HFFc6 (cell line): ENCODE measurements around the gene UQCRC1. TPM values are rescaled to one million over a fixed set of nuclear protein-coding genes. Genes with fewer than 3 reads are reported as not detected.

Source experiments
- DNase-seq: peaks from one replicate; pipeline ENCODE4 v3.0.0-alpha.2; 2018
- H3K27ac Mint-ChIP-seq: 2 replicates; pipeline ENCODE4 v1.8.0; 2020; ENCODE audit warnings: mild to moderate bottlenecking, mixed read lengths
- H3K27me3 Mint-ChIP-seq: 2 replicates; pipeline ENCODE4 v1.8.0; 2021; ENCODE audit warnings: mild to moderate bottlenecking, moderate library complexity, mixed read lengths; ENCODE audit not compliant: insufficient read depth
- H3K36me3 Mint-ChIP-seq: 2 replicates; pipeline ENCODE4 v1.8.0; 2021; ENCODE audit warnings: low read depth, mixed read lengths
- H3K4me1 Mint-ChIP-seq: 2 replicates; pipeline ENCODE4 v1.8.0; 2020; ENCODE audit warnings: low read depth, mixed read lengths
- H3K4me3 Mint-ChIP-seq: 2 replicates; pipeline ENCODE4 v1.8.0; 2020; ENCODE audit warnings: mild to moderate bottlenecking, moderate library complexity, mixed read lengths
- H3K9me3 Mint-ChIP-seq: 2 replicates; pipeline ENCODE4 v1.8.0; 2020; ENCODE audit warnings: mild to moderate bottlenecking, mixed read lengths
- total RNA-seq, 6 experiments: library from RNA; stranded (reverse); fragmentation: NEBNext Ultra II Directional; extraction: Animal tissue kit (Norgen Biotek cat#: 25700); gene quantifications; 2 replicates in 1 of 6; 3 replicates in 5 of 6; pipeline ENCODE4 v1.2.3, GENCODE V29; 2021
- TF ChIP-seq, protein P1 (sequence below): fragments of 200-600 bp; sonication (generic); IDR thresholded peaks from 2 replicates; pipeline ENCODE4 v1.5.0; 2021; ENCODE audit warnings: antibody characterized with exemption, mild to moderate bottlenecking

Gene UQCRC1
- total RNA-seq, 6 experiments from 2014 or later, result 254 to 322 (median 276) TPM

- H3K4me3 Mint-ChIP-seq, result no peak overlapping the region
- H3K36me3 Mint-ChIP-seq, result peaks cover 9% of the 10 kb centered on the region
- TF ChIP-seq, protein P1, sequence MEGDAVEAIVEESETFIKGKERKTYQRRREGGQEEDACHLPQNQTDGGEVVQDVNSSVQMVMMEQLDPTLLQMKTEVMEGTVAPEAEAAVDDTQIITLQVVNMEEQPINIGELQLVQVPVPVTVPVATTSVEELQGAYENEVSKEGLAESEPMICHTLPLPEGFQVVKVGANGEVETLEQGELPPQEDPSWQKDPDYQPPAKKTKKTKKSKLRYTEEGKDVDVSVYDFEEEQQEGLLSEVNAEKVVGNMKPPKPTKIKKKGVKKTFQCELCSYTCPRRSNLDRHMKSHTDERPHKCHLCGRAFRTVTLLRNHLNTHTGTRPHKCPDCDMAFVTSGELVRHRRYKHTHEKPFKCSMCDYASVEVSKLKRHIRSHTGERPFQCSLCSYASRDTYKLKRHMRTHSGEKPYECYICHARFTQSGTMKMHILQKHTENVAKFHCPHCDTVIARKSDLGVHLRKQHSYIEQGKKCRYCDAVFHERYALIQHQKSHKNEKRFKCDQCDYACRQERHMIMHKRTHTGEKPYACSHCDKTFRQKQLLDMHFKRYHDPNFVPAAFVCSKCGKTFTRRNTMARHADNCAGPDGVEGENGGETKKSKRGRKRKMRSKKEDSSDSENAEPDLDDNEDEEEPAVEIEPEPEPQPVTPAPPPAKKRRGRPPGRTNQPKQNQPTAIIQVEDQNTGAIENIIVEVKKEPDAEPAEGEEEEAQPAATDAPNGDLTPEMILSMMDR, result no peak
- H3K27ac Mint-ChIP-seq, result no peak overlapping the region
- H3K4me1 Mint-ChIP-seq, result no peaks in the 10 kb centered on the region
- DNase-seq, result no peak
- no peaks in the 10 kb centered on the region for H3K9me3 Mint-ChIP-seq
- no peaks in the 10 kb centered on the region for H3K27me3 Mint-ChIP-seq
These were observed 34.1 kb downstream of the UQCRC1 start for GRCh38 chr3:48575366-48575765.

DNA sequence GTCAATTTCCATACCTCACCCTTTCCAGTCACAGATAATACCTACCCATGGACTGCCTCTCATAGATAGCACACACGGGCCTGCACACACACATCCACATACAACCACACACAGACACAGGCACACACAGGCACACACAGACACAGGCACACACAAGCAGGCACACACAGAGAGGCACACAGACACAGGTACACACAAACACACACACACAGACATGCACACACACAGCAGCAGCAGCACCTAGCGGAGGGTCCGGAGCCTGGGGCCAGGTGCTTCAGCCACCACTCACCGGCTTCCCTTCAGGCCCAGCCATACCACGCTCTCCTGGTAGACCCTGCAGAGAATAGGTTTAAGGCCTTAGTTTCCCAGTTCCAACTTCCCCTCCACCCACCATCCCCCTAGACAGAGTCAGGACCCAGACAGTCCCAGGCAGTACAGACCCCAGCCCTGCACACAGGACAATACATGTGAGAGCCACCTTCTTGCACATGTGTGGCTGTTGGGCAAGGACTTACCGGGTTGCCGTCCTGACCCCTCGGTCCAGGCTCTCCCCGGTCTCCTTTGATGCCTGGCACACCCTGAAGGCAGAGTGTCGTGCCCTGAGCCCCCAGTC lies 35.4 kb downstream of the UQCRC1 start:
- H3K9me3 Mint-ChIP-seq, result no peaks in the 10 kb centered on the region
- TF ChIP-seq, protein P1, result no peak

GRCh38 chr3:48572517-48572916 lies 36.9 kb downstream of the UQCRC1 start:
- Mint-ChIP-seq H3K4me3 (no peak overlapping the region), H3K9me3 (no peaks in the 10 kb centered on the region), H3K36me3 (peaks cover 17% of the 10 kb centered on the region), H3K27ac (no peak overlapping the region), H3K4me1 (peaks cover 6% of the 10 kb centered on the region), H3K27me3 (peaks cover under 1% of the 10 kb centered on the region; the same call in 1 of the 2 replicates)
- no peak for DNase-seq
- TF ChIP-seq, protein P1, result no peak

More for the DNA sequence above, 35.4 kb downstream of the UQCRC1 start:
- Mint-ChIP-seq H3K4me1 (no peaks in the 10 kb centered on the region), H3K36me3 (peaks cover 13% of the 10 kb centered on the region), H3K4me3 (no peak overlapping the region), H3K27me3 (no peaks in the 10 kb centered on the region), H3K27ac (peak overlapping the region; percentile 54)
- no peak for DNase-seq

DNA sequence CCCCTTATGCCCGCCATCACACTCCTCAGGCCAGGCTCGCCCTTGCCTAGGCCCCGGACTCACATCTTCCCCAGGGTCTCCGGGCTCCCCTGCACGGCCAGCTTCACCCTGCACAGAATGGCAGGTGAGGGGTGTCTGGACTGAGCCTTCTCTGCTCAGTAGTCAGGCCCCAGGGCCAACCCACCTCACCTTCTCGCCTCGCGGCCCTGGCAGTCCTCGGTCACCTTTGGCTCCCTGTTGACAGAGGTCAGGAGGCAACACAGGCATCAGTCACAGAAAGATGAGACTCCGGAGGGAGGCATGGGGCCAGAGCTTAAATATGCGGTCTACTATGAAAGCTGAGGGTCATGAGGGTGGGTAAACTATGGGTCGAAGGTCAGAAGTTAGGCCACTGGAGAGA lies 37.5 kb downstream of the UQCRC1 start:
- H3K9me3 Mint-ChIP-seq, result no peaks in the 10 kb centered on the region
- DNase-seq, result no peak
- no peak overlapping the region for H3K4me3 Mint-ChIP-seq
- peaks cover 15% of the 10 kb centered on the region for H3K36me3 Mint-ChIP-seq
- H3K4me1 Mint-ChIP-seq, result peaks cover 12% of the 10 kb centered on the region
- peaks cover 4% of the 10 kb centered on the region; the same call in 1 of the 2 replicates for H3K27me3 Mint-ChIP-seq
- TF ChIP-seq, protein P1, result no peak
- no peak overlapping the region for H3K27ac Mint-ChIP-seq

GRCh38 chr3:48569808-48570450 lies 39.5 kb downstream of the UQCRC1 start:
- Mint-ChIP-seq H3K9me3 (no peaks in the 10 kb centered on the region), H3K4me3 (no peak overlapping the region), H3K27ac (peak overlapping the region; percentile 29; the same call in 1 of the 2 replicates), H3K4me1 (peaks cover 31% of the 10 kb centered on the region), H3K36me3 (peaks cover 15% of the 10 kb centered on the region), H3K27me3 (peaks cover 6% of the 10 kb centered on the region)
- TF ChIP-seq, protein P1, result no peak
- no peak for DNase-seq
